HG02623 (cell line): ENCODE measurements around the gene ZNF682.
"Not testable (repeated sequence)": the region's sequence is repeated elsewhere in the genome, so short reads cannot be mapped to it uniquely, and the experiment has no call there.

ENCODE experiments used
- ATAC-seq: cut with Tn5 transposase; IDR thresholded peaks from one replicate; pipeline ENCODE4 v1.9.1; 2021; ENCODE audit warnings: moderate library complexity; ENCODE audit not compliant: unreplicated experiment

ZNF682 gene

GRCh38 chr19:20005741-20006140 lies 33.6 kb downstream of the ZNF682 start:
- ATAC-seq, result no peak

GRCh38 chr19:19997656-19998268 lies 41.5 kb downstream of the ZNF682 start:
- ATAC-seq, result no peak

GRCh38 chr19:19966862-19967261 lies 72.4 kb downstream of the ZNF682 start:
- ATAC-seq, result no peak

- ATAC-seq, result not testable (repeated sequence)
Observed at GRCh38 chr19:19966126-19966525, 73.2 kb downstream of the ZNF682 start.

- ATAC-seq, result no peak
Observed at GRCh38 chr19:19964416-19964815, 74.9 kb downstream of the ZNF682 start.

GRCh38 chr19:19959151-19959799 lies 80.0 kb downstream of the ZNF682 start:
- not testable (repeated sequence) for ATAC-seq

- not testable (repeated sequence) for ATAC-seq
Observed at GRCh38 chr19:19957766-19958165, 81.5 kb downstream of the ZNF682 start.

- no peak for ATAC-seq
Observed at GRCh38 chr19:19956434-19957075, 82.8 kb downstream of the ZNF682 start.

GRCh38 chr19:19955208-19955607 lies 84.1 kb downstream of the ZNF682 start:
- ATAC-seq, result no peak
